ENCODE measurements around the gene CHGA. TPM values are rescaled to one million over a fixed set of nuclear protein-coding genes. Genes with fewer than 3 reads are reported as not detected.

CHGA gene
- total RNA-seq, 2 experiments from 2014 or later, result not detected

DNA sequence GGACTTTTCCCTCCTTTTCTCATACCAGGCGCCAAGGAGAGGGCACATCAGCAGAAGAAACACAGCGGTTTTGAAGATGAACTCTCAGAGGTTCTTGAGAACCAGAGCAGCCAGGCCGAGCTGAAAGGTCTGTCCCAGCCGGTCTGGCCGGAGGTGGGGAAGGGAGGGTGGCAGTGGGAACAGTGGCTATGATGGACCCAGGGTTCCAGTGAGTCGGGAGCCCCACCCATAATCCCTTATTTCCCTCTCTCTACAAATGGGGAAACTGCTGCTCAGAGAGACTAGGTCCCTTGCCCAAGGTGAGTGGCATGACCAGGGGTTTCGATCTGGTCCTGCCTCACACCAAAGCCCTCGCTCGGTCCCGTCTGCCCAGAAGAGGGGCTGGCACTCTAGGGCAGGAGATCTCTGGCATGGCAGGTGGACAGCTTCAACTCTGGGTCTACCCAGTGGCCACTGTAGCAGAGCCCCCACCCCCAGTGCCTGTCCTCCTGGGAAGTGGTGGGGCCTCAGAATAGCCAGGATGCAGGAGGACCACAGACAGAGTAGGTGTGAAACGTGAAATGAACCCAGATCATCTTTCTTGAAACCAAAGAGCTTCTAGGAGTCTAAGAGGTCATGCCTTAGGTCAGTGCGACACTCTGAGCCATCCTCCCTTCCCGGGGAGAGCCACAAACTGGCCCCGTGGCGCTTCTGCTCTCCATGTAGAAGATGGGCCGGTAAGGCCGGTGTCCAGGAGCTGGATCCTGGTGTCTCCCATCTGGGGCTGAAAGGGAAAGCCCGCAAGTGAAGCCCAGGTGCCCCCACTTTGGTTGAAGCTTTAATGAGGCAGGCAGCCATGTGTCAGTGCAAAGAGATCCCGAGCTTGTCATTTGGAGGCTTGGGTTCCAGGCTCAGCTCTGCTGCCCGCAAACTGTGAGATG is 7.0 kb downstream of the CHGA start:
- ChIA-PET POLR2A (interaction anchor here (0.5 to 1.2 kb wide), 2 partner anchors 9 to 14 kb away, joined by 3 read pairs; no protein-coding TSS in a partner anchor), CTCF (no interaction called here)
- Mint-ChIP-seq H3K36me3 (ENCODE audit: low read depth) (no peaks in the 10 kb centered on the region), H3K27me3 (peaks cover 6% of the 10 kb centered on the region), H3K4me1 (ENCODE audit: low read depth) (no peaks in the 10 kb centered on the region), H3K4me3 (no peak overlapping the region), H3K27ac (no peak overlapping the region), H3K9me3 (no peaks in the 10 kb centered on the region)
- no peak for ATAC-seq
- no peak for DNase-seq
- TF ChIP-seq CTCF (IDR thresholded peaks at IDR 0.05), result no peak
- intact Hi-C loops (cut with micrococcal nuclease), result no loop called here

DNA sequence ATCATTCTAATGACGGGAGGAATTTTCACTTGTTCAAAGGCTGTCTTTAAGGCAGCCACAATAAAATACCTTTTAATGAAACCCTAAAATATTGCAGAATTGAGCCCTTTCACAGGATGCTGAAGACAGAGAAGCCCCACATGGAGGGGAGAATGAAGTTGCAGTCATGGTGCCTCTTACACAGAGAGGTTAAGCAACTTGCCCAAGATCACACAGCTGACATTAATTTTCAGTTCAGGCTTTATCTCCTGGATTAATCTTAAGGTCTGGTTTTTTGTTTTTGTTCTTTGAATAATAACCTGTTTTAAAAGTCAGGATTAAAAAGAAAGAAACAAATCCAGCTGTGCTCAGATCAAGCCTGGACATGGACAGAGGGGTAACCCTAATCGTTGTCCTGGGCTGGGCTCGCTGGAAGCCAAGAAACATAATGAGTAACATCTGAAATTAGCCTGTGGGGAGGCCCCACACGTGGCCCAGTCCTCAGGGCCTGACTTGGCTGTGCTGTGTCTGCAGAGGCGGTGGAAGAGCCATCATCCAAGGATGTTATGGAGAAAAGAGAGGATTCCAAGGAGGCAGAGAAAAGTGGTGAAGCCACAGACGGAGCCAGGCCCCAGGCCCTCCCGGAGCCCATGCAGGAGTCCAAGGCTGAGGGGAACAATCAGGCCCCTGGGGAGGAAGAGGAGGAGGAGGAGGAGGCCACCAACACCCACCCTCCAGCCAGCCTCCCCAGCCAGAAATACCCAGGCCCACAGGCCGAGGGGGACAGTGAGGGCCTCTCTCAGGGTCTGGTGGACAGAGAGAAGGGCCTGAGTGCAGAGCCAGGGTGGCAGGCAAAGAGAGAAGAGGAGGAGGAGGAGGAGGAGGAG is 8.0 kb downstream of the CHGA start:
- ATAC-seq (no peak), DNase-seq (no peak)
- H3K36me3 Mint-ChIP-seq (ENCODE audit: low read depth), result peaks cover 1% of the 10 kb centered on the region
- intact Hi-C loops (cut with micrococcal nuclease), result no loop called here
- ChIA-PET POLR2A (interaction anchor here (0.5 to 1.2 kb wide), 2 partner anchors 10 to 15 kb away, joined by 3 read pairs; no protein-coding TSS in a partner anchor), CTCF (no interaction called here)
- H3K27me3 Mint-ChIP-seq, result no peaks in the 10 kb centered on the region
- H3K4me1 Mint-ChIP-seq (ENCODE audit: low read depth), result no peaks in the 10 kb centered on the region
- no peaks in the 10 kb centered on the region for H3K9me3 Mint-ChIP-seq
- H3K27ac Mint-ChIP-seq, result no peak overlapping the region
- H3K4me3 Mint-ChIP-seq, result no peak overlapping the region
- no peak for TF ChIP-seq CTCF (IDR thresholded peaks at IDR 0.05)

- no peak for TF ChIP-seq CTCF (IDR thresholded peaks at IDR 0.05)
- DNase-seq (no peak), ATAC-seq (no peak)
- Mint-ChIP-seq H3K9me3 (no peaks in the 10 kb centered on the region), H3K27ac (no peak overlapping the region), H3K36me3 (ENCODE audit: low read depth) (peaks cover 2% of the 10 kb centered on the region), H3K4me1 (ENCODE audit: low read depth) (no peaks in the 10 kb centered on the region), H3K4me3 (no peak overlapping the region), H3K27me3 (no peaks in the 10 kb centered on the region)
- ChIA-PET CTCF (interaction anchor here (1.2 kb wide), 1 partner anchor 10 kb away, joined by 3 read pairs; no protein-coding TSS in a partner anchor), POLR2A (no interaction called here)
- intact Hi-C loops (cut with micrococcal nuclease), result no loop called here
Measured at GRCh38 chr14:92931681-92932447, 8.9 kb downstream of the CHGA start.

GRCh38 chr14:92932448-92933395 is 9.8 kb downstream of the CHGA start:
- no peaks in the 10 kb centered on the region for H3K27me3 Mint-ChIP-seq
- intact Hi-C loops (cut with micrococcal nuclease), result no loop called here
- no peak overlapping the region for H3K27ac Mint-ChIP-seq
- H3K4me3 Mint-ChIP-seq, result no peak overlapping the region
- H3K4me1 Mint-ChIP-seq (ENCODE audit: low read depth), result no peaks in the 10 kb centered on the region
- POLR2A ChIA-PET, result no interaction called here
- TF ChIP-seq CTCF (IDR thresholded peaks at IDR 0.05), result no peak
- H3K36me3 Mint-ChIP-seq (ENCODE audit: low read depth), result peaks cover 3% of the 10 kb centered on the region
- CTCF ChIA-PET, result interaction anchor here (1.2 kb wide), 1 partner anchor 9 kb away, joined by 3 read pairs; no protein-coding TSS in a partner anchor
- DNase-seq (no peak), ATAC-seq (no peak)
- no peaks in the 10 kb centered on the region for H3K9me3 Mint-ChIP-seq

Data from activated CD8-positive, alpha-beta T cell treated with anti-CD3 and anti-CD28 coated beads for 36 hours (primary cell).